Activated CD8-positive, alpha-beta T cell treated with anti-CD3 and anti-CD28 coated beads for 36 hours (primary cell): ENCODE results near the gene FHAD1. TPM values are rescaled to one million over a fixed set of nuclear protein-coding genes. Genes with fewer than 3 reads are reported as not detected.
A peak's percentile ranks its signal among the peaks of the same experiment; 100 is the strongest.

Source experiments
- ATAC-seq: fragments of 200-7000 bp; cut with Tn5 transposase; one replicate; pipeline ENCODE4 v1.10.0; 2021; ENCODE audit warnings: mild to moderate bottlenecking, moderate library complexity
- CTCF ChIA-PET: fragments of 350-600 bp; sonication (Branson Sonifier 250); formaldehyde crosslinking; loops from one replicate; lab custom pipeline; 2021; ENCODE audit warnings: antibody characterized with exemption; lab: Charles Lee
- POLR2A ChIA-PET: fragments of 350-600 bp; sonication (Branson Sonifier 250); formaldehyde crosslinking; loops from one replicate; lab custom pipeline; 2021; ENCODE audit warnings: antibody characterized with exemption; lab: Charles Lee
- DNase-seq: peaks from one replicate; pipeline ENCODE4 v3.0.0-alpha.2; 2020
- H3K27ac Mint-ChIP-seq: one replicate; pipeline ENCODE4 v1.8.0; 2021; ENCODE audit warnings: mild to moderate bottlenecking, mixed read lengths
- H3K27me3 Mint-ChIP-seq: one replicate; pipeline ENCODE4 v1.8.0; 2021; ENCODE audit warnings: mixed read lengths
- H3K36me3 Mint-ChIP-seq: one replicate; pipeline ENCODE4 v1.8.0; 2021; ENCODE audit warnings: low read depth, mixed read lengths
- H3K4me1 Mint-ChIP-seq: one replicate; pipeline ENCODE4 v1.8.0; 2021; ENCODE audit warnings: low read depth, mixed read lengths
- H3K4me3 Mint-ChIP-seq: one replicate; pipeline ENCODE4 v1.8.0; 2021; ENCODE audit warnings: mild to moderate bottlenecking, moderate library complexity, mixed read lengths
- H3K9me3 Mint-ChIP-seq: one replicate; pipeline ENCODE4 v1.8.0; 2021; ENCODE audit warnings: mixed read lengths
- intact Hi-C: fragments of 100-400 bp; cut with micrococcal nuclease; formaldehyde crosslinking; loops from one replicate; pipeline ENCODE4 v1.10.0; 2022
- total RNA-seq, 2 experiments: library from RNA; stranded (reverse); gene quantifications; one replicate each; pipeline ENCODE4 v1.2.3, GENCODE V29; 2021
- TF ChIP-seq, protein P1 (sequence below): fragments of 200-600 bp; IDR thresholded peaks from one replicate; pipeline ENCODE4 v1.8.0; 2022; ENCODE audit warnings: antibody characterized with exemption, mild to moderate bottlenecking

The FHAD1 gene
- total RNA-seq, 2 experiments from 2014 or later, result 0.07 to 0.16 TPM

DNA sequence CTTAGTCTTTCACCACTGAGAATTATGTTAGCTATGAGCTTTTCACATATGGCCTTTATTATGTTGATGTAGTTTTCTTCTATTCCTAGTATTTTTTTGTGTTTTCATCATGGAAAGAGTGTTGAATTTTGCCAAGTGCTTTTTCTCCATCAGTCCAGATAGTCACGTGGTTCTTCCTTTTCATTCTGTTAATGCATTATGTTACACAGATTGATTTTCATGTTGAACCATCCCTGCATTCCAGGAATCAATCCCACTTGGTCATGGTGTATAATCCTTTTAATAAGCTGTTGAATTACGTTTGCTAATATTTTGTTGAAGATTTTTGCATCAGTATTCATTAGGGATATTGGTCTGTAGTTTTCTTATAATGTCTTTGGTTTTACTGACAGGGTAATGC is 17.7 kb downstream of the FHAD1 start:
- TF ChIP-seq, protein P1, sequence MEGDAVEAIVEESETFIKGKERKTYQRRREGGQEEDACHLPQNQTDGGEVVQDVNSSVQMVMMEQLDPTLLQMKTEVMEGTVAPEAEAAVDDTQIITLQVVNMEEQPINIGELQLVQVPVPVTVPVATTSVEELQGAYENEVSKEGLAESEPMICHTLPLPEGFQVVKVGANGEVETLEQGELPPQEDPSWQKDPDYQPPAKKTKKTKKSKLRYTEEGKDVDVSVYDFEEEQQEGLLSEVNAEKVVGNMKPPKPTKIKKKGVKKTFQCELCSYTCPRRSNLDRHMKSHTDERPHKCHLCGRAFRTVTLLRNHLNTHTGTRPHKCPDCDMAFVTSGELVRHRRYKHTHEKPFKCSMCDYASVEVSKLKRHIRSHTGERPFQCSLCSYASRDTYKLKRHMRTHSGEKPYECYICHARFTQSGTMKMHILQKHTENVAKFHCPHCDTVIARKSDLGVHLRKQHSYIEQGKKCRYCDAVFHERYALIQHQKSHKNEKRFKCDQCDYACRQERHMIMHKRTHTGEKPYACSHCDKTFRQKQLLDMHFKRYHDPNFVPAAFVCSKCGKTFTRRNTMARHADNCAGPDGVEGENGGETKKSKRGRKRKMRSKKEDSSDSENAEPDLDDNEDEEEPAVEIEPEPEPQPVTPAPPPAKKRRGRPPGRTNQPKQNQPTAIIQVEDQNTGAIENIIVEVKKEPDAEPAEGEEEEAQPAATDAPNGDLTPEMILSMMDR, result no peak
- H3K36me3 Mint-ChIP-seq, result no peaks in the 10 kb centered on the region
- DNase-seq (no peak), ATAC-seq (no peak)
- peaks cover 19% of the 10 kb centered on the region for H3K4me1 Mint-ChIP-seq
- POLR2A ChIA-PET, result no interaction called here
- peaks cover 46% of the 10 kb centered on the region for H3K27me3 Mint-ChIP-seq
- H3K9me3 Mint-ChIP-seq, result peaks cover 7% of the 10 kb centered on the region
- intact Hi-C loops, result no loop called here
- H3K4me3 Mint-ChIP-seq, result no peak overlapping the region
- no peak overlapping the region for H3K27ac Mint-ChIP-seq
- CTCF ChIA-PET, result interaction anchor here (1.1 kb wide), 1 partner anchor 17 kb away, joined by 4 read pairs; no protein-coding TSS in a partner anchor

DNA sequence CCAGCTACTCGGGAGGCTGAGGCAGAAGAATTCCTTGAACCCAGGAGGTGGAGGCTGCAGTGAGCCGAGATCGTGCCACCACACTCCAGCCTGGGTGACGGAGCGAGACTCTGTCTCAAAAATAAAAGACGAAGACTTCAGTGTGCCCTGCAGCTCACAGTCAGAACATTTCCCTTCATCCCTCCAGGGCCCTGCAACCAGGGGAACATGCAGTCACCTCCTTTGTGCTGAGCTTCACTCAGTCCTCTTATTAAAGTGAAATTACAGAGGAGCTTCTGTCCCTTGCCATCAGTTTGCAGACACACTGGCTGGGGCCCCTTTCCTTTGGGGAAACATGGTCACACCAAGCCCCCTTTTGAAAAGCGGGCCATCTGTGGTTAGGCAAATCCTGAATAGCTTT is 24.2 kb downstream of the FHAD1 start:
- DNase-seq, result no peak
- H3K36me3 Mint-ChIP-seq, result no peaks in the 10 kb centered on the region
- ChIA-PET POLR2A (interaction anchor here (0.8 to 1.2 kb wide), 3 partner anchors 31 to 163 kb away, joined by 3 to 4 read pairs (median 3); no protein-coding TSS in a partner anchor), CTCF (interaction anchor here (1.1 to 5.7 kb wide), 11 partner anchors 9 to 142 kb away, joined by 3 to 118 read pairs (median 6); no protein-coding TSS in a partner anchor)
- H3K9me3 Mint-ChIP-seq, result no peaks in the 10 kb centered on the region
- H3K4me1 Mint-ChIP-seq, result peaks cover 4% of the 10 kb centered on the region
- peaks cover 29% of the 10 kb centered on the region for H3K27me3 Mint-ChIP-seq
- H3K27ac Mint-ChIP-seq, result no peak overlapping the region
- no peak overlapping the region for H3K4me3 Mint-ChIP-seq
- TF ChIP-seq, protein P1, result no peak
- no peak for ATAC-seq
- intact Hi-C loops, result loop anchor here (10.0 kb wide), 1 partner anchor 116 kb away; the partner anchor contains the start of gene TMEM51

DNA sequence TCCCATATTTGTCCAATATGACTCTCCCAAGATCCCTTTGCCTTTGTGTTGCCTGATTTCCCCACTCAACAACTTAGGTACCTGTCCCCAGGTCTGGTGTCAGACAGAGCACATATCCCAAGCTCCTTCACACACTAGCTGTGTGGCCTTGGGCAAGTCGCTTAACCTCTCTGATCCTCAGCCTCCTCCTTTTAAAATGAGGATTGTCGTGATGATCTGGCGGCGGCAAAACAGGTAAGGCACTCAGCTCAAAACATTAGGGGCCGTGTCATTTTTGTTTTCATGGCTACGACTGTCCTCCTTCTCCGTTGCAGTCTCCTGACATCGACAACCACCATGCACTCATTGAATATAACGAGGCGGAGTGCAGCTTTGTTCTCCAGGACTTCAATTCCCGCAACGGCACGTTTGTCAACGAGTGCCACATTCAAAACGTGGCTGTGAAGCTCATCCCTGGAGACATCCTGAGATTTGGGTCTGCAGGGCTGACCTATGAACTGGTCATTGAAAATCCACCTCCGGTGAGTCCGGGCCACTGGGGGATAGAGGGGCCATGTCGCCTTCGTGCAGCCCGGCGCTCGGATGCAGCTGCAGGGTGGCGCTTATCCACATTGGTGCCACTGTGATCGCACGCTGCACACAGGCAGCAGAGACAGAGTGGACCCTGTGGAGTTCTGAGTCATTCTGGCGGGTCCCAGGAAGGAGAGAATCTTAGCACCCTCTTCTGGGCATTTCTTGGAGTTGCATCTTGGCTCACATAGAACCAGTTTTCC is 25.2 kb downstream of the FHAD1 start:
- H3K27me3 Mint-ChIP-seq, result peaks cover 27% of the 10 kb centered on the region
- POLR2A ChIA-PET, result interaction anchor here (0.6 to 1.2 kb wide), 3 partner anchors 24 to 142 kb away, joined by 3 to 4 read pairs (median 3); no protein-coding TSS in a partner anchor

DNA sequence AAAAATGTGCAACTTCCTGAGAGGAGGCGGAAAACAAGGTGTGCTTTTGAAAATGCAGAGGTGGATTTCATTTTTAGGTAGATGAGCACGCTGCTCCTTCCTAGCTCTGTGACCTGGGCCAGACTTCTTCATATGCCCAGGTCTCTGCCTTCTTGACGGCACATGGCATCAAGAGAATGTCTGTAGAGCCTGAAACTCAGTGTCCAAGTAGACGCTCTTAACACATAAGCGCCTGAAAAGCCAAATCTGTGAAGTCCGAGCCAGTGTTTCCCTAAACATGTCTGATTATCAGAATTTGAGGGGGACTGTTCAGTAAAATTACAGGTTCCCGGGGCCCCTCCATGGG is 25.7 kb downstream of the FHAD1 start:
- H3K4me1 Mint-ChIP-seq, result peaks cover 4% of the 10 kb centered on the region
- CTCF ChIA-PET, result interaction anchor here (0.7 to 5.7 kb wide), 19 partner anchors 8 to 162 kb away, joined by 3 to 118 read pairs (median 5); no protein-coding TSS in a partner anchor
- H3K27ac Mint-ChIP-seq, result no peak overlapping the region
- no peak overlapping the region for H3K4me3 Mint-ChIP-seq
- POLR2A ChIA-PET, result interaction anchor here (0.6 to 1.2 kb wide), 3 partner anchors 24 to 142 kb away, joined by 3 to 4 read pairs (median 3); no protein-coding TSS in a partner anchor
- ATAC-seq (peak; percentile 17), DNase-seq (no peak)
- H3K36me3 Mint-ChIP-seq, result no peaks in the 10 kb centered on the region
- H3K9me3 Mint-ChIP-seq, result no peaks in the 10 kb centered on the region
- TF ChIP-seq, protein P1, result no peak
- intact Hi-C loops, result loop anchor here (2.0 to 10.0 kb wide), 2 partner anchors 118 to 144 kb away; partner anchors contain the start of gene TMEM51
- peaks cover 27% of the 10 kb centered on the region for H3K27me3 Mint-ChIP-seq

More for the DNA sequence above, 25.2 kb downstream of the FHAD1 start:
- ATAC-seq (peak; percentile 97), DNase-seq (peak; percentile 68)
- Mint-ChIP-seq H3K36me3 (no peaks in the 10 kb centered on the region), H3K27ac (no peak overlapping the region), H3K4me1 (peaks cover 4% of the 10 kb centered on the region), H3K9me3 (no peaks in the 10 kb centered on the region), H3K4me3 (no peak overlapping the region)
- intact Hi-C loops, result loop anchor here (2.0 to 10.0 kb wide), 2 partner anchors 117 to 143 kb away; partner anchors contain the start of gene TMEM51
- TF ChIP-seq, protein P1, result peak; percentile 72
- CTCF ChIA-PET, result interaction anchor here (0.6 to 5.7 kb wide), 32 partner anchors 9 to 161 kb away, joined by 3 to 118 read pairs (median 4); no protein-coding TSS in a partner anchor
